ENCODE data around the gene IFITM1. TPM values are rescaled to one million over a fixed set of nuclear protein-coding genes. Genes with fewer than 3 reads are reported as not detected.
"Not testable (repeated sequence)": the region's sequence is repeated elsewhere in the genome, so short reads cannot be mapped to it uniquely, and the experiment has no call there.

Gene IFITM1
- total RNA-seq, 1 experiment from 2014 or later = 544 TPM

GRCh38 chr11:331358-332060 lies 17.7 kb downstream of the IFITM1 start:
- Mint-ChIP-seq H3K36me3 (peaks cover 30% of the 10 kb centered on the region), H3K4me3 (no peak overlapping the region), H3K27ac (no peak overlapping the region), H3K4me1 (peaks cover 54% of the 10 kb centered on the region), H3K27me3 (ENCODE audit: low read depth) (peaks cover 10% of the 10 kb centered on the region), H3K9me3 (peaks cover 30% of the 10 kb centered on the region)
- ChIA-PET CTCF (interaction anchor here (0.6 kb wide), 1 partner anchor 102 kb away, joined by 3 read pairs; no protein-coding TSS in a partner anchor), POLR2A (interaction anchor here (1.4 kb wide), 1 partner anchor 11 kb away, joined by 3 read pairs; the partner anchor contains the start of gene IFITM3)
- TF ChIP-seq, protein P1, sequence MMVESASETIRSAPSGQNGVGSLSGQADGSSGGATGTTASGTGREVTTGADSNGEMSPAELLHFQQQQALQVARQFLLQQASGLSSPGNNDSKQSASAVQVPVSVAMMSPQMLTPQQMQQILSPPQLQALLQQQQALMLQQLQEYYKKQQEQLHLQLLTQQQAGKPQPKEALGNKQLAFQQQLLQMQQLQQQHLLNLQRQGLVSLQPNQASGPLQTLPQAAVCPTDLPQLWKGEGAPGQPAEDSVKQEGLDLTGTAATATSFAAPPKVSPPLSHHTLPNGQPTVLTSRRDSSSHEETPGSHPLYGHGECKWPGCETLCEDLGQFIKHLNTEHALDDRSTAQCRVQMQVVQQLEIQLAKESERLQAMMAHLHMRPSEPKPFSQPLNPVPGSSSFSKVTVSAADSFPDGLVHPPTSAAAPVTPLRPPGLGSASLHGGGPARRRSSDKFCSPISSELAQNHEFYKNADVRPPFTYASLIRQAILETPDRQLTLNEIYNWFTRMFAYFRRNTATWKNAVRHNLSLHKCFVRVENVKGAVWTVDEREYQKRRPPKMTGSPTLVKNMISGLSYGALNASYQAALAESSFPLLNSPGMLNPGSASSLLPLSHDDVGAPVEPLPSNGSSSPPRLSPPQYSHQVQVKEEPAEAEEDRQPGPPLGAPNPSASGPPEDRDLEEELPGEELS (CRISPR knock-in tag; IDR thresholded peaks at IDR 0.05) = no peak
- no peak for TF ChIP-seq PRDM15 (CRISPR knock-in tag; IDR thresholded peaks at IDR 0.05)
- no peak for TF ChIP-seq IRF1 (CRISPR knock-in tag; IDR thresholded peaks at IDR 0.05)
- ATAC-seq = no peak
- DNase-seq (ENCODE audit: low spot score) = no peak

DNA sequence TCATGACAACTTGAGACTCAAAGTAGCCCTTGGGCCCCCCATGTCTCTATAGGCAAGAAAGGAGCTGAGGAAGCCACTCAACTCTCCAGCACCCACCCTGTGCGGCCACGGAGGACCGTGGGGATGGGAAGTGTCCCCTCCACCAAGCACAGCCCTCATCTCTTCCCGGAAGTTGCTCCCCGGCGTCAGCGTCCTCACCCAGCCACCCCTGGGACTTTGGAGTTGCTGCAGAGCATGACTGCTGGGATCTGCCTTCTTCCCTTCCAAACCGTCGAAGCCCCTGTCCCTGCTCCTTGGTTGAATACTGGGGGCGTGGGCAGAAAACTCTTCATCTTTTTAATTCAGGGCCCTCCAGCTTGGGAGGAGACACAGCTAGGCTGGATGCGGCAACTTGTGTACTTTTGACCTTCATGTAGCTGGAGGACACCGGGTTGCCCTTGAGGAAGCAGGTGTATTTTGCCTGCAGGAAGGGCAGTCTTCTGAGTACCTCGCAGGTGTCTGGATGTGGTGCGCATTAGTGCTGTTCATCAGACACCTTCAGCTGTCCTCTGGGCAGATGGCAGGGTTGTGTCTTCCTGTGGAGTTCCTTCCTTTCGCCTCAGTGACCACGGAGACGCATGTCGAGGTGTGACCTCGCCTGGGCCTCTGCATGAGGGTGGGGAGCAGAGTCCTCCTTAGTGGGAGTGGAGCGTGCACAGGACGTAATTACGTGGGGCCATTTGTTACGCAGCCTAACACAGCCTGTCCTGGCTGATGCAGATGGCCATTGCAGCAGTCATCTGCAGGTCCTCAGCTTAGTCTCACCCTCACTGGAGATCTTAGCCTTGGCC lies 19.0 kb downstream of the IFITM1 start:
- Mint-ChIP-seq H3K4me1 (peaks cover 54% of the 10 kb centered on the region), H3K36me3 (peaks cover 30% of the 10 kb centered on the region), H3K9me3 (peaks cover 30% of the 10 kb centered on the region), H3K4me3 (no peak overlapping the region), H3K27me3 (ENCODE audit: low read depth) (peaks cover 10% of the 10 kb centered on the region), H3K27ac (0 out of 2 replicates have a peak overlapping the region, but pooled peaks have one; percentile 100)
- no peak for ATAC-seq
- ChIA-PET CTCF (interaction anchor here (0.9 to 1.9 kb wide), 2 partner anchors 23 to 82 kb away, joined by 3 to 12 read pairs; no protein-coding TSS in a partner anchor), POLR2A (no interaction called here)
- no peak for TF ChIP-seq E2F1 (CRISPR knock-in tag; IDR thresholded peaks at IDR 0.05)
- no peak for TF ChIP-seq NR1H2 (CRISPR knock-in tag; IDR thresholded peaks at IDR 0.05)
- TF ChIP-seq GTF2I (CRISPR knock-in tag; conservative IDR thresholded peaks at IDR 0.05) = peak; percentile 61; the same call in 1 of the 2 replicates
- no peak for DNase-seq (ENCODE audit: low spot score)

- ATAC-seq = peak; percentile 24
- TF ChIP-seq CBFB (CRISPR knock-in tag; IDR thresholded peaks at IDR 0.05; ENCODE audit: low read depth) = 0 out of 2 replicates have a peak, but pooled peaks have one; percentile 39
- not testable (repeated sequence) for DNase-seq (ENCODE audit: low spot score)
- ChIA-PET POLR2A (interaction anchor here (0.7 to 1.6 kb wide), 3 partner anchors 9 to 22 kb away, joined by 3 to 10 read pairs (median 7); no protein-coding TSS in a partner anchor), CTCF (interaction anchor here (0.9 to 1.9 kb wide), 7 partner anchors 19 to 83 kb away, joined by 3 to 12 read pairs (median 4); partner anchors contain the start of gene IFITM2)
- Mint-ChIP-seq H3K27me3 (ENCODE audit: low read depth) (peaks cover 10% of the 10 kb centered on the region), H3K4me3 (peak overlapping the region; percentile 59), H3K4me1 (peaks cover 54% of the 10 kb centered on the region), H3K27ac (peak overlapping the region; percentile 100), H3K9me3 (peaks cover 30% of the 10 kb centered on the region), H3K36me3 (peaks cover 30% of the 10 kb centered on the region)
These were observed 19.9 kb downstream of the IFITM1 start for GRCh38 chr11:333616-334263.
